ENCODE measurements around the gene EPRS1. TPM values are rescaled to one million over a fixed set of nuclear protein-coding genes. Genes with fewer than 3 reads are reported as not detected.
A peak's percentile ranks its signal among the peaks of the same experiment; 100 is the strongest.

EPRS1 gene
- total and polyA plus RNA-seq, 9 of the 15 experiments (the other 6 are each of a cell fraction or from before 2014, with no cell fraction given): 129 to 291 (median 248) TPM

DNA sequence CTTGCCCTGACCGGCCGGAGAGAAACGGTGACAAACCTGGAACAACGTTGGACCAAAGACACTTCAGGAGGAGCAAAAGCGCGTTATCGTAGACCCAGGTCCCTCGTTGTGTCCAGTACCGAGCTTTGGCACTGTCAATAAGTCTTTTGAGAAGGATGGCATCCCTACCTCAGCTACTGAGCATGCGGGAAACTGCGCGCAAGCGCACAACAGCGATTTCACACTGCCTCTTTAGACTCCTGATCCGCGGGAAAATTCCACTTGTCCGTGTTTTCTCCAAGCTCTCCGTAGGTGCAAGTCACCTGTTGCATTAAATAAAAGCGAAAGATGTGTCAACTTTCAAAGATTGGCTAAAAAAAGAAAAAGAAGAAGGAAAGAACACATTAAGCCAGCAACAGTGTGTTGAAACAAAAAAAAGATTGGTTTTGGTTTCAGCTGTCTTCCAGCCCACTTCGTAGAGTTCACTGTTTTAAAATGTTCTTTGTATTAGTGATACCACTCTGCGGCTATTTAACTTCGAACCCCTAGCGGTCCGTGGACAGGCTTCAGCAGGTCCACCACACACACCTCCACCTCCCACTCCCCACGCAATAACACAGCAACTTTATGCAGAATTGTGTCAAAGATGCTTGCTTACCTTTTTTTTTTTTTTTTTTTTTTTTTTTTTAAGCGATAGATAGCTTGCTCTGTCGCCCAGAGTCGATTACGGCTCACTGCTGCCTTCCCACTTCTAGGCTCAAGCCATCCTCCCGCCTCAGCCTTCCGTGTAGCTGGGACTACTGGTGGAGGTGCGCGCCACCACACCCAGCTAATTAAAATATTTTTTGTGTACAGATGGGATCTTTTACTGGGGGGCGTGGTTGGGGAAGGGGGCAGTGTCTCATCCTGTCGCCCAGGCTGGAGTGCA lies 43.6 kb upstream of the EPRS1 start, which contains the start of gene BPNT1 (continued):
- TF ChIP-seq, protein P1, sequence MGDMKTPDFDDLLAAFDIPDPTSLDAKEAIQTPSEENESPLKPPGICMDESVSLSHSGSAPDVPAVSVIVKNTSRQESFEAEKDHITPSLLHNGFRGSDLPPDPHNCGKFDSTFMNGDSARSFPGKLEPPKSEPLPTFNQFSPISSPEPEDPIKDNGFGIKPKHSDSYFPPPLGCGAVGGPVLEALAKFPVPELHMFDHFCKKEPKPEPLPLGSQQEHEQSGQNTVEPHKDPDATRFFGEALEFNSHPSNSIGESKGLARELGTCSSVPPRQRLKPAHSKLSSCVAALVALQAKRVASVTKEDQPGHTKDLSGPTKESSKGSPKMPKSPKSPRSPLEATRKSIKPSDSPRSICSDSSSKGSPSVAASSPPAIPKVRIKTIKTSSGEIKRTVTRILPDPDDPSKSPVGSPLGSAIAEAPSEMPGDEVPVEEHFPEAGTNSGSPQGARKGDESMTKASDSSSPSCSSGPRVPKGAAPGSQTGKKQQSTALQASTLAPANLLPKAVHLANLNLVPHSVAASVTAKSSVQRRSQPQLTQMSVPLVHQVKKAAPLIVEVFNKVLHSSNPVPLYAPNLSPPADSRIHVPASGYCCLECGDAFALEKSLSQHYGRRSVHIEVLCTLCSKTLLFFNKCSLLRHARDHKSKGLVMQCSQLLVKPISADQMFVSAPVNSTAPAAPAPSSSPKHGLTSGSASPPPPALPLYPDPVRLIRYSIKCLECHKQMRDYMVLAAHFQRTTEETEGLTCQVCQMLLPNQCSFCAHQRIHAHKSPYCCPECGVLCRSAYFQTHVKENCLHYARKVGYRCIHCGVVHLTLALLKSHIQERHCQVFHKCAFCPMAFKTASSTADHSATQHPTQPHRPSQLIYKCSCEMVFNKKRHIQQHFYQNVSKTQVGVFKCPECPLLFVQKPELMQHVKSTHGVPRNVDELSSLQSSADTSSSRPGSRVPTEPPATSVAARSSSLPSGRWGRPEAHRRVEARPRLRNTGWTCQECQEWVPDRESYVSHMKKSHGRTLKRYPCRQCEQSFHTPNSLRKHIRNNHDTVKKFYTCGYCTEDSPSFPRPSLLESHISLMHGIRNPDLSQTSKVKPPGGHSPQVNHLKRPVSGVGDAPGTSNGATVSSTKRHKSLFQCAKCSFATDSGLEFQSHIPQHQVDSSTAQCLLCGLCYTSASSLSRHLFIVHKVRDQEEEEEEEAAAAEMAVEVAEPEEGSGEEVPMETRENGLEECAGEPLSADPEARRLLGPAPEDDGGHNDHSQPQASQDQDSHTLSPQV (IDR thresholded peaks at IDR 0.05): peak; percentile 13; the same call in 1 of the 2 replicates
- peak; percentile 65; the same call in 1 of the 2 replicates for TF ChIP-seq JUND (IDR thresholded peaks at IDR 0.05; ENCODE audit: borderline replicate concordance, low read depth, low read length)
- TF ChIP-seq JUND (tag; IDR thresholded peaks at IDR 0.05; ENCODE audit: borderline replicate concordance, low read depth, low read length): 0 out of 3 replicates have a peak, but pooled peaks have one; percentile 11
- peak; percentile 48; the same call in 1 of the 2 replicates for TF ChIP-seq L3MBTL2 (IDR thresholded peaks at IDR 0.05)
- TF ChIP-seq GATAD2B (IDR thresholded peaks at IDR 0.05; ENCODE audit: borderline replicate concordance): peak; percentile 15; the same call in 1 of the 2 replicates
- peak; percentile 65; the same call in 1 of the 2 replicates for TF ChIP-seq C11orf30 (IDR thresholded peaks at IDR 0.05; ENCODE audit: low read depth)
- TF ChIP-seq ARHGAP35 (IDR thresholded peaks at IDR 0.05; ENCODE audit: partially characterized antibody): no peak
- TF ChIP-seq, protein P2, sequence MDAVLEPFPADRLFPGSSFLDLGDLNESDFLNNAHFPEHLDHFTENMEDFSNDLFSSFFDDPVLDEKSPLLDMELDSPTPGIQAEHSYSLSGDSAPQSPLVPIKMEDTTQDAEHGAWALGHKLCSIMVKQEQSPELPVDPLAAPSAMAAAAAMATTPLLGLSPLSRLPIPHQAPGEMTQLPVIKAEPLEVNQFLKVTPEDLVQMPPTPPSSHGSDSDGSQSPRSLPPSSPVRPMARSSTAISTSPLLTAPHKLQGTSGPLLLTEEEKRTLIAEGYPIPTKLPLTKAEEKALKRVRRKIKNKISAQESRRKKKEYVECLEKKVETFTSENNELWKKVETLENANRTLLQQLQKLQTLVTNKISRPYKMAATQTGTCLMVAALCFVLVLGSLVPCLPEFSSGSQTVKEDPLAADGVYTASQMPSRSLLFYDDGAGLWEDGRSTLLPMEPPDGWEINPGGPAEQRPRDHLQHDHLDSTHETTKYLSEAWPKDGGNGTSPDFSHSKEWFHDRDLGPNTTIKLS (IDR thresholded peaks at IDR 0.05; ENCODE audit: borderline replicate concordance, low read depth): 0 out of 2 replicates have a peak, but pooled peaks have one; percentile 27
- no peak for TF ChIP-seq TARDBP (IDR thresholded peaks at IDR 0.05)
- TF ChIP-seq FOXM1 (IDR thresholded peaks at IDR 0.05; ENCODE audit: low read depth): peak; percentile 81
- no peak for TF ChIP-seq FOXM1 (CRISPR knock-in tag; IDR thresholded peaks at IDR 0.05; ENCODE audit: low read depth)
- peak; percentile 98 for TF ChIP-seq NEUROD1 (IDR thresholded peaks at IDR 0.05; ENCODE audit: borderline replicate concordance, low read depth, low read length, partially characterized antibody)
- TF ChIP-seq HNRNPL (IDR thresholded peaks at IDR 0.05; ENCODE audit: low read depth, low read length): 0 out of 2 replicates have a peak, but pooled peaks have one; percentile 54
- TF ChIP-seq, protein P3, sequence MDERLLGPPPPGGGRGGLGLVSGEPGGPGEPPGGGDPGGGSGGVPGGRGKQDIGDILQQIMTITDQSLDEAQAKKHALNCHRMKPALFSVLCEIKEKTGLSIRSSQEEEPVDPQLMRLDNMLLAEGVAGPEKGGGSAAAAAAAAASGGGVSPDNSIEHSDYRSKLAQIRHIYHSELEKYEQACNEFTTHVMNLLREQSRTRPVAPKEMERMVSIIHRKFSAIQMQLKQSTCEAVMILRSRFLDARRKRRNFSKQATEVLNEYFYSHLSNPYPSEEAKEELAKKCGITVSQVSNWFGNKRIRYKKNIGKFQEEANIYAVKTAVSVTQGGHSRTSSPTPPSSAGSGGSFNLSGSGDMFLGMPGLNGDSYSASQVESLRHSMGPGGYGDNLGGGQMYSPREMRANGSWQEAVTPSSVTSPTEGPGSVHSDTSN (CRISPR knock-in tag; IDR thresholded peaks at IDR 0.05; ENCODE audit: low read depth): no peak
- TF ChIP-seq, protein P3 (tag; conservative IDR thresholded peaks at IDR 0.05; ENCODE audit: low read depth): peak; percentile 53
- TF ChIP-seq ZNF197 (CRISPR knock-in tag; IDR thresholded peaks at IDR 0.05; ENCODE audit: low read depth): no peak
